Karpas-422 (cell line): ENCODE measurements around the gene SLC2A9. TPM values are rescaled to one million over a fixed set of nuclear protein-coding genes. Genes with fewer than 3 reads are reported as not detected.

Experiments
- DNase-seq: peaks from one replicate; pipeline ENCODE4 v3.0.0-alpha.2; 2015
- H2AFZ ChIP-seq: fragments of 200-600 bp; sonication (generic); 2 replicates; pipeline ENCODE4 v1.6.1; 2014; ENCODE audit warnings: antibody characterized with exemption, low read length, mixed read lengths
- H3K27ac ChIP-seq: fragments of 200-600 bp; sonication (generic); 2 replicates; pipeline ENCODE4 v1.5.1; 2014; ENCODE audit warnings: mild to moderate bottlenecking, low read length, moderate library complexity
- H3K27me3 ChIP-seq: fragments of 200-600 bp; sonication (generic); 2 replicates; pipeline ENCODE4 v1.6.1; 2014; ENCODE audit warnings: low read length, mixed read lengths
- H3K36me3 ChIP-seq: fragments of 200-600 bp; sonication (generic); 2 replicates; pipeline ENCODE4 v1.6.1; 2014; ENCODE audit warnings: low read length, mixed read lengths; ENCODE audit not compliant: insufficient read depth
- H3K4me1 ChIP-seq: fragments of 200-600 bp; sonication (generic); 2 replicates; pipeline ENCODE4 v1.6.1; 2014; ENCODE audit warnings: mild to moderate bottlenecking, low read length, mixed read lengths
- H3K4me2 ChIP-seq: fragments of 200-600 bp; sonication (generic); 2 replicates; pipeline ENCODE4 v1.6.1; 2014; ENCODE audit warnings: low read length, low read depth, mild to moderate bottlenecking; ENCODE audit not compliant: poor library complexity, severe bottlenecking
- H3K4me3 ChIP-seq: fragments of 200-600 bp; sonication (generic); 2 replicates; pipeline ENCODE4 v1.5.1; 2014; ENCODE audit warnings: mild to moderate bottlenecking, antibody characterized with exemption, low read length, mixed read lengths
- H3K79me2 ChIP-seq: fragments of 200-600 bp; sonication (generic); 2 replicates; pipeline ENCODE4 v1.6.1; 2014; ENCODE audit warnings: mild to moderate bottlenecking, low read length, mixed read lengths
- H3K9ac ChIP-seq: fragments of 200-600 bp; sonication (generic); 2 replicates; pipeline ENCODE4 v1.6.0; 2014; ENCODE audit warnings: low read length
- H3K9me2 ChIP-seq: fragments of 200-600 bp; sonication (generic), shearing (Covaris generic); replicated peaks from 2 replicates; pipeline ENCODE4 v1.6.0; 2014; ENCODE audit warnings: mild to moderate bottlenecking, low read length, moderate library complexity; ENCODE audit not compliant: insufficient read depth
- H3K9me3 ChIP-seq: fragments of 300-700, 200-600 bp; sonication (generic); 2 replicates; pipeline ENCODE4 v1.6.1; 2014; ENCODE audit warnings: low read length, mixed read lengths
- H4K20me1 ChIP-seq: fragments of 200-600 bp; sonication (generic); 2 replicates; pipeline ENCODE4 v1.6.1; 2014; ENCODE audit warnings: mild to moderate bottlenecking, antibody characterized with exemption, low read length, low read depth; ENCODE audit not compliant: insufficient read depth
- total RNA-seq: library from RNA; depleted of rRNA; stranded (reverse); fragments of >200 nt; shearing (Covaris generic); gene quantifications from 2 replicates; pipeline ENCODE4 v1.2.3, GENCODE V29; 2014; ENCODE audit warnings: low replicate concordance

SLC2A9 gene
- total RNA-seq, 1 experiment from 2014 or later: 0.71 TPM

- no peak for DNase-seq
- H3K4me2 ChIP-seq: no peak overlapping the region
Measured at GRCh38 chr4:9825049-9825448, 196.2 kb downstream of the SLC2A9 start.

GRCh38 chr4:9820343-9820742, 201.0 kb downstream of the SLC2A9 start:
- H3K4me3 ChIP-seq: no peak overlapping the region
- no peaks in the 10 kb centered on the region for H3K36me3 ChIP-seq
- H3K79me2 ChIP-seq: no peaks in the 10 kb centered on the region
- no peak overlapping the region for H3K4me2 ChIP-seq
- no peaks in the 10 kb centered on the region for H4K20me1 ChIP-seq
- H3K9me3 ChIP-seq: no peaks in the 10 kb centered on the region
- no peaks in the 10 kb centered on the region for H3K27me3 ChIP-seq
- H3K27ac ChIP-seq: no peak overlapping the region
- H3K4me1 ChIP-seq: no peaks in the 10 kb centered on the region
- no peak for DNase-seq
- H3K9me2 ChIP-seq: no peaks in the 10 kb centered on the region
- H2AFZ ChIP-seq: no peak overlapping the region
- no peak overlapping the region for H3K9ac ChIP-seq

More at GRCh38 chr4:9825049-9825448, 196.2 kb downstream of the SLC2A9 start:
- Histone ChIP-seq H3K9me2 (no peaks in the 10 kb centered on the region), H3K27ac (no peak overlapping the region), H2AFZ (no peak overlapping the region), H3K27me3 (no peaks in the 10 kb centered on the region), H3K4me1 (no peaks in the 10 kb centered on the region), H3K9ac (no peak overlapping the region), H3K79me2 (no peaks in the 10 kb centered on the region), H3K4me3 (no peak overlapping the region), H3K36me3 (no peaks in the 10 kb centered on the region), H3K9me3 (no peaks in the 10 kb centered on the region), H4K20me1 (no peaks in the 10 kb centered on the region)

GRCh38 chr4:9816285-9816684, 205.0 kb downstream of the SLC2A9 start:
- Histone ChIP-seq H3K4me2 (no peak overlapping the region), H3K4me3 (no peak overlapping the region), H3K36me3 (no peaks in the 10 kb centered on the region), H2AFZ (no peak overlapping the region), H3K9me3 (no peaks in the 10 kb centered on the region), H3K27me3 (no peaks in the 10 kb centered on the region), H3K79me2 (no peaks in the 10 kb centered on the region), H3K27ac (no peak overlapping the region), H4K20me1 (no peaks in the 10 kb centered on the region), H3K9ac (no peak overlapping the region), H3K4me1 (no peaks in the 10 kb centered on the region), H3K9me2 (no peaks in the 10 kb centered on the region)
- DNase-seq: no peak

- Histone ChIP-seq H3K4me3 (no peak overlapping the region), H3K36me3 (no peaks in the 10 kb centered on the region), H3K79me2 (no peaks in the 10 kb centered on the region), H3K9me2 (no peaks in the 10 kb centered on the region), H3K4me1 (no peaks in the 10 kb centered on the region), H3K9ac (no peak overlapping the region), H4K20me1 (no peaks in the 10 kb centered on the region), H2AFZ (no peak overlapping the region), H3K27me3 (no peaks in the 10 kb centered on the region), H3K27ac (no peak overlapping the region), H3K9me3 (no peaks in the 10 kb centered on the region), H3K4me2 (no peak overlapping the region)
- DNase-seq: no peak
Measured at GRCh38 chr4:9812501-9813340, 208.6 kb downstream of the SLC2A9 start.

- Histone ChIP-seq H3K9me3 (no peaks in the 10 kb centered on the region), H2AFZ (no peak overlapping the region), H3K4me2 (no peak overlapping the region), H4K20me1 (no peaks in the 10 kb centered on the region), H3K36me3 (no peaks in the 10 kb centered on the region), H3K79me2 (no peaks in the 10 kb centered on the region), H3K9ac (no peak overlapping the region), H3K4me3 (no peak overlapping the region), H3K27ac (no peak overlapping the region), H3K27me3 (no peaks in the 10 kb centered on the region), H3K4me1 (no peaks in the 10 kb centered on the region), H3K9me2 (no peaks in the 10 kb centered on the region)
- no peak for DNase-seq
Measured at GRCh38 chr4:9811806-9812205, 209.5 kb downstream of the SLC2A9 start.

- no peaks in the 10 kb centered on the region for H3K79me2 ChIP-seq
- no peak overlapping the region for H3K4me2 ChIP-seq
- no peaks in the 10 kb centered on the region for H3K27me3 ChIP-seq
- no peak overlapping the region for H2AFZ ChIP-seq
- H3K9ac ChIP-seq: no peak overlapping the region
- H3K9me3 ChIP-seq: no peaks in the 10 kb centered on the region
- DNase-seq: no peak
- H3K4me3 ChIP-seq: no peak overlapping the region
- H3K4me1 ChIP-seq: no peaks in the 10 kb centered on the region
- H3K9me2 ChIP-seq: no peaks in the 10 kb centered on the region
- no peaks in the 10 kb centered on the region for H4K20me1 ChIP-seq
- no peak overlapping the region for H3K27ac ChIP-seq
- no peaks in the 10 kb centered on the region for H3K36me3 ChIP-seq
Measured at GRCh38 chr4:9808077-9808476, 213.2 kb downstream of the SLC2A9 start.

- Histone ChIP-seq H3K27ac (no peak overlapping the region), H3K9me2 (no peaks in the 10 kb centered on the region), H3K4me3 (no peak overlapping the region), H3K4me1 (no peaks in the 10 kb centered on the region), H3K9ac (no peak overlapping the region), H3K9me3 (no peaks in the 10 kb centered on the region), H2AFZ (no peak overlapping the region), H3K27me3 (no peaks in the 10 kb centered on the region), H4K20me1 (no peaks in the 10 kb centered on the region), H3K36me3 (no peaks in the 10 kb centered on the region), H3K4me2 (no peak overlapping the region), H3K79me2 (no peaks in the 10 kb centered on the region)
- no peak for DNase-seq
Measured at GRCh38 chr4:9804918-9805317, 216.4 kb downstream of the SLC2A9 start.

GRCh38 chr4:9800848-9801247, 220.4 kb downstream of the SLC2A9 start:
- Histone ChIP-seq H3K9ac (no peak overlapping the region), H3K9me2 (no peaks in the 10 kb centered on the region), H3K27ac (no peak overlapping the region), H3K27me3 (no peaks in the 10 kb centered on the region), H3K4me2 (no peak overlapping the region), H4K20me1 (no peaks in the 10 kb centered on the region), H3K4me3 (no peak overlapping the region), H3K36me3 (no peaks in the 10 kb centered on the region), H2AFZ (no peak overlapping the region), H3K9me3 (no peaks in the 10 kb centered on the region), H3K4me1 (no peaks in the 10 kb centered on the region), H3K79me2 (no peaks in the 10 kb centered on the region)
- no peak for DNase-seq
